PC-3 (cell line): ENCODE measurements around the gene MYH10. TPM values are rescaled to one million over a fixed set of nuclear protein-coding genes. Genes with fewer than 3 reads are reported as not detected.

Source experiments
- ATAC-seq: fragments of 200-7000 bp; cut with Tn5 transposase; 2 replicates; pipeline ENCODE4 v1.9.1; 2020; ENCODE audit warnings: mild to moderate bottlenecking, moderate library complexity
- BruUV-seq: library from RNA; stranded (reverse); fragments of 400-500 nt; replicated peaks from 2 replicates; lab custom pipeline; 2021; lab: Mats Ljungman, UMichigan
- CTCF ChIA-PET: fragments of 300-600 bp; sonication (Branson Sonifier 250); formaldehyde crosslinking; loops from one replicate; lab custom pipeline; 2022; ENCODE audit warnings: antibody characterized with exemption; lab: Charles Lee
- POLR2A ChIA-PET: fragments of 300-600 bp; sonication (Branson Sonifier 250); formaldehyde crosslinking; loops from one replicate; lab custom pipeline; 2022; ENCODE audit warnings: antibody characterized with exemption; ENCODE audit not compliant: unreplicated experiment; lab: Charles Lee
- DNase-seq: peaks from one replicate; pipeline ENCODE4 v3.0.0-alpha.2; 2015
- H2AFZ ChIP-seq: fragments of 300-600 bp; sonication (generic); 2 replicates; pipeline ENCODE4 v1.6.0; 2016; ENCODE audit warnings: antibody characterized with exemption, low read length
- H3F3A ChIP-seq: fragments of 300-600 bp; sonication (generic); one replicate; pipeline ENCODE4 v1.6.0; 2017; ENCODE audit warnings: antibody characterized with exemption, low read length, control low read depth, mild to moderate bottlenecking; ENCODE audit not compliant: unreplicated experiment
- H3K27ac ChIP-seq: fragments of 300-600 bp; sonication (generic); 2 replicates; pipeline ENCODE4 v1.5.1; 2016; ENCODE audit warnings: mild to moderate bottlenecking, low read length
- H3K27me3 ChIP-seq: fragments of 300-600 bp; sonication (generic); 2 replicates; pipeline ENCODE4 v1.6.1; 2016; ENCODE audit warnings: low read length, mixed read lengths
- H3K36me3 ChIP-seq: fragments of 300-600 bp; sonication (generic); 2 replicates; pipeline ENCODE4 v1.6.1; 2016; ENCODE audit warnings: low read depth, mixed run types, low read length, mixed read lengths
- H3K4me1 ChIP-seq: fragments of 300-600 bp; sonication (generic); 2 replicates; pipeline ENCODE4 v1.5.1; 2016; ENCODE audit warnings: low read length; ENCODE audit not compliant: insufficient read depth
- H3K4me2 ChIP-seq: fragments of 300-600 bp; sonication (generic); 2 replicates; pipeline ENCODE4 v1.6.0; 2016; ENCODE audit warnings: low read length
- H3K4me3 ChIP-seq: fragments of 300-600 bp; sonication (generic); 2 replicates; pipeline ENCODE4 v1.5.1; 2016; ENCODE audit warnings: mild to moderate bottlenecking, low read length, mixed read lengths
- H3K79me2 ChIP-seq: fragments of 300-600 bp; sonication (generic); 2 replicates; pipeline ENCODE4 v1.6.1; 2017; ENCODE audit warnings: low read length, mixed read lengths
- H3K9ac ChIP-seq: fragments of 300-600 bp; sonication (generic); 2 replicates; pipeline ENCODE4 v1.6.0; 2016; ENCODE audit warnings: mild to moderate bottlenecking, low read length
- H3K9me2 ChIP-seq: fragments of 300-600 bp; sonication (generic); replicated peaks from 2 replicates; pipeline ENCODE4 v1.6.1; 2016; ENCODE audit warnings: mixed run types, low read length, mixed read lengths
- H3K9me3 ChIP-seq: fragments of 300-600 bp; sonication (generic); 2 replicates; pipeline ENCODE4 v1.6.1; 2016; ENCODE audit warnings: low read length, mixed read lengths
- H4K20me1 ChIP-seq: fragments of 300-600 bp; sonication (generic); 2 replicates; pipeline ENCODE4 v1.6.1; 2016; ENCODE audit warnings: low read length, mixed read lengths
- CTCF ChIP-seq: fragments of 300-600 bp; sonication (generic); conservative IDR thresholded peaks from 2 replicates; pipeline ENCODE4 v1.5.1; 2017; ENCODE audit warnings: antibody characterized with exemption, low read depth, mild to moderate bottlenecking, low read length
- EZH2 ChIP-seq: fragments of 300-600 bp; sonication (generic); IDR thresholded peaks from one replicate; pipeline ENCODE4 v1.6.1; 2017; ENCODE audit warnings: antibody characterized with exemption, mild to moderate bottlenecking, low read length; ENCODE audit not compliant: unreplicated experiment
- EZH2phosphoT487 ChIP-seq: fragments of 300-600 bp; sonication (generic); IDR thresholded peaks from 2 replicates; pipeline ENCODE4 v1.6.1; 2018; ENCODE audit warnings: mild to moderate bottlenecking, antibody characterized with exemption, low read length, borderline replicate concordance
- intact Hi-C: fragments of 100-400 bp; cut with micrococcal nuclease; formaldehyde crosslinking; loops from 2 replicates; pipeline ENCODE4 v1.9.0; 2023
- total RNA-seq: library from RNA; depleted of rRNA; stranded (reverse); fragments of >200 nt; gene quantifications from 2 replicates; pipeline ENCODE4 v1.2.3, GENCODE V29; 2014

Gene MYH10
- total RNA-seq, 1 experiment from 2014 or later, result 44.6 TPM

- Histone ChIP-seq H3K36me3 (peaks cover 18% of the 10 kb centered on the region), H3F3A (no peaks in the 10 kb centered on the region), H3K4me2 (no peak overlapping the region), H2AFZ (no peak overlapping the region), H4K20me1 (no peaks in the 10 kb centered on the region), H3K4me3 (no peak overlapping the region), H3K27me3 (no peaks in the 10 kb centered on the region), H3K4me1 (no peaks in the 10 kb centered on the region), H3K79me2 (no peaks in the 10 kb centered on the region), H3K9me3 (no peaks in the 10 kb centered on the region), H3K27ac (no peak overlapping the region), H3K9me2 (no peaks in the 10 kb centered on the region), H3K9ac (no peak overlapping the region)
- ATAC-seq (no peak), DNase-seq (no peak)
- POLR2A ChIA-PET, result no interaction called here
- BruUV-seq, result no TSS peak
- CTCF ChIA-PET, result no interaction called here
- TF ChIP-seq EZH2phosphoT487, result no peak
- no peak for TF ChIP-seq CTCF
- no peak for TF ChIP-seq EZH2
- intact Hi-C loops, result no loop called here
These were observed 142.8 kb downstream of the MYH10 start for GRCh38 chr17:8487743-8488142.

- peaks cover 18% of the 10 kb centered on the region for H3K36me3 ChIP-seq
- ATAC-seq, result no peak
- no peak overlapping the region for H2AFZ ChIP-seq
- H3K9ac ChIP-seq, result no peak overlapping the region
- H3K9me2 ChIP-seq, result no peaks in the 10 kb centered on the region
- BruUV-seq, result no TSS peak
- no peaks in the 10 kb centered on the region for H4K20me1 ChIP-seq
- DNase-seq, result no peak
- CTCF ChIA-PET, result no interaction called here
- no peaks in the 10 kb centered on the region for H3F3A ChIP-seq
- TF ChIP-seq EZH2 (no peak), EZH2phosphoT487 (no peak), CTCF (no peak)
- no peaks in the 10 kb centered on the region for H3K27me3 ChIP-seq
- no peak overlapping the region for H3K27ac ChIP-seq
- no peak overlapping the region for H3K4me2 ChIP-seq
- H3K79me2 ChIP-seq, result no peaks in the 10 kb centered on the region
- POLR2A ChIA-PET, result no interaction called here
- H3K9me3 ChIP-seq, result no peaks in the 10 kb centered on the region
- intact Hi-C loops, result no loop called here
- H3K4me1 ChIP-seq, result no peaks in the 10 kb centered on the region
- no peak overlapping the region for H3K4me3 ChIP-seq
These were observed 143.3 kb downstream of the MYH10 start for GRCh38 chr17:8487130-8487645.

- H3K4me1 ChIP-seq, result no peaks in the 10 kb centered on the region
- no peaks in the 10 kb centered on the region for H3K9me3 ChIP-seq
- BruUV-seq, result no TSS peak
- H3K27me3 ChIP-seq, result no peaks in the 10 kb centered on the region
- no peak overlapping the region for H2AFZ ChIP-seq
- H3F3A ChIP-seq, result no peaks in the 10 kb centered on the region
- ATAC-seq, result no peak
- H3K9me2 ChIP-seq, result no peaks in the 10 kb centered on the region
- ChIA-PET CTCF (interaction anchor here (0.6 kb wide), 1 partner anchor 427 kb away, joined by 6 read pairs; no protein-coding TSS in a partner anchor), POLR2A (interaction anchor here (0.6 kb wide), 1 partner anchor 50 kb away, joined by 10 read pairs; the partner anchor contains the start of gene NDEL1)
- no peak for DNase-seq
- H3K36me3 ChIP-seq, result peaks cover 18% of the 10 kb centered on the region
- no peaks in the 10 kb centered on the region for H3K79me2 ChIP-seq
- H4K20me1 ChIP-seq, result no peaks in the 10 kb centered on the region
- H3K4me2 ChIP-seq, result no peak overlapping the region
- H3K9ac ChIP-seq, result no peak overlapping the region
- no peak overlapping the region for H3K27ac ChIP-seq
- intact Hi-C loops, result no loop called here
- TF ChIP-seq CTCF (no peak), EZH2 (no peak), EZH2phosphoT487 (no peak)
- H3K4me3 ChIP-seq, result no peak overlapping the region
These were observed 145.0 kb downstream of the MYH10 start for GRCh38 chr17:8485491-8485890.
